AG09309 (cell line): ENCODE data around the gene CAPZB.

Experiments
- DNase-seq: peaks from one replicate; pipeline ENCODE4 v3.0.0-alpha.2; 2010; ENCODE audit warnings: low read depth
- H3K4me3 ChIP-seq: 2 replicates; pipeline ENCODE4 v1.5.1; 2011; ENCODE audit warnings: mild to moderate bottlenecking, low read depth, low read length, moderate library complexity; ENCODE audit not compliant: control insufficient read depth
- CTCF ChIP-seq: IDR thresholded peaks from 2 replicates; pipeline ENCODE4 v1.5.1; 2011; ENCODE audit warnings: mild to moderate bottlenecking, low read depth, low read length, inconsistent platforms; ENCODE audit not compliant: insufficient read depth, control insufficient read depth; ENCODE audit errors: missing control alignments

The CAPZB gene

GRCh38 chr1:19413999-19414398, 71.3 kb downstream of the CAPZB start:
- H3K4me3 ChIP-seq: no peak overlapping the region
- DNase-seq: no peak
- TF ChIP-seq CTCF: no peak

- H3K4me3 ChIP-seq: no peak overlapping the region
- no peak for TF ChIP-seq CTCF
- DNase-seq: no peak
These were observed 72.7 kb downstream of the CAPZB start for GRCh38 chr1:19412654-19413053.

- H3K4me3 ChIP-seq: no peak overlapping the region
- no peak for TF ChIP-seq CTCF
- no peak for DNase-seq
These were observed 73.7 kb downstream of the CAPZB start for GRCh38 chr1:19411612-19412011.

GRCh38 chr1:19410393-19410792, 74.9 kb downstream of the CAPZB start:
- no peak overlapping the region for H3K4me3 ChIP-seq
- TF ChIP-seq CTCF: no peak
- no peak for DNase-seq

GRCh38 chr1:19409477-19410341, 75.6 kb downstream of the CAPZB start:
- no peak overlapping the region for H3K4me3 ChIP-seq
- DNase-seq: no peak
- TF ChIP-seq CTCF: no peak

GRCh38 chr1:19407494-19408096, 77.7 kb downstream of the CAPZB start:
- no peak overlapping the region for H3K4me3 ChIP-seq
- TF ChIP-seq CTCF: no peak
- no peak for DNase-seq
